HCEC 1CT (cell line): Measurements from ENCODE around the gene PKNOX2.

Source experiments
- DNase-seq: peaks from one replicate; pipeline ENCODE4 v3.0.0-alpha.2; 2017

Gene PKNOX2

DNA sequence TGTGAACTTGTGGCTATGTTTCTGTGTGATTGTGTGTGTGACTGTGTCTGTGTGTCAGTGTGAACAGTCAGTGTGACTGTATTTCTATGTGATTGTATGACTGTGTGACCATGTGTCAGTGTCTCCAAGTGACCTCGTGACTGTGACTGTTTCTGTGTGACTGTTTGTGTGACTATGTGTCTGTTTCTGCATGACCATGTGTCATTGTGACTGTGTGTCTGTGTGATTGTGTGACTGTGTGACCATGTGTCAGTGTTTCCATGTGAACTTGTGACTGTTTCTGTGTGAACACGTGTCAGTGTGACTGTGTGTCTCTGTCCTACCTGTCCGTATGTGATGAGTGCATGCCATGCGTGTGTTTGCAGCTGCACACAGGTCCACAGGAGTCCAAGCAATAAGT, 8.8 kb upstream of the PKNOX2 start:
- DNase-seq = no peak

DNA sequence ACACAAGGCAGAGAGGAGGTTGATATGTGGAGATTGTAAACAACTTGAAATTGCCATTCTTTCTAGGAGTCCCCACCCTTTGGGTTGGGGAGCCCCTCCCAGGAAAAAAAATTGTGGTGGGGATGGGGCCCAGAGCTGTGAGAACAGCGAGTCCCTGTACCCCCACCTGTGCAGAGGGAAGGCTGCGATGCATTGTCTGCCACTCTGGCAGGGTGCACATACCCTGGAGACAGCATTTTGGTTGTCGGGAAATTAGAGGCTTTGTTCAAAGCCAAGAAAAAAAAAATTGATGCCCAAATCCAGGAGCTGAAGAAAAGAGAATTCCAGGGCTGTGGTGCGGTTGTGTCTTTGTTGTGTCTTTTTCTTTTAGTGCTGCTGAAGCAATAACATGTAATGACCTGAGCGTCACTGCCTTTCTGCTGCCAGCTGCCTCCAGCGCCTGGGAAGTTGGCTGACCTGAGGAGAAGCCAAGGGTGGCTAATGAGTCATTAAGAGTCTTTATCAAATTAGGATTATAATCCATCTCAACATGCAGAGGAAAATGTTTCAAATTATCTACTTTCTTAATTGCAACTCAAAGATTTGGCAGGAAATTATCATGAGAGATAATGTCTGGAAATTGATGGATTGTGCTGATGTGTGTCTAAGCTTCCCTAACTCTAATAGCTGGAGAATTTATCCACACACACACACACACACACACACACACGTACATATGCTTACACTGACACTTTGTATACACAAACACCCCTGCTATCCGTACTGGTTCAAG, 8.0 kb upstream of the PKNOX2 start:
- no peak for DNase-seq

DNA sequence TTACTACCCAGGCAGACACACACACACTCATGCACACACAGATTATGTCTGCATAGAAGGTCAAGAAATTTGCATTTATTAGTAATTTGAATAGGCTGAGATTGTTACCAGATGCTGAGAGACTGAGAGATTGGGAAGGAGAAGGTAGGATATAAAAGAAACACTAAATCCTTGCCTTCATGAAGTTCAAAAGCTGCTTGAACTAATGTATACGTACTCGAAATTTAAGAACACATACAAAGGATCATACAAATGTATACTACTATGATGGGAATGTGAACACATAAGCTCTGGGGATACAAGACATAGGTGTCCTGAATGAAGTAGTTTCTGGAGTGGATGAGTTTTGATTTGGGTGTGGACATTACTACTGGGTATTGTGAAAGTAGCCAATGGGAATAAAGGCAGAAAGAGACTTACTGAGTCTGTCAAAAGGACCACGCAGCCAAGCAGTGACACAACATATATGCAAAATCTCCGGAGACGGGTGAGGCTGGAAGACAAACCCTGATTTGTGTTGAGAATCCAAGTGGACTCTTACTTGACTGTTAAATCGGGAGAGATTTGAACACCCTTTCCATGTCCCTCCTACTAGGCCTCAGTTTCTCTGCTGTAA, 7.3 kb upstream of the PKNOX2 start:
- DNase-seq = no peak

DNA sequence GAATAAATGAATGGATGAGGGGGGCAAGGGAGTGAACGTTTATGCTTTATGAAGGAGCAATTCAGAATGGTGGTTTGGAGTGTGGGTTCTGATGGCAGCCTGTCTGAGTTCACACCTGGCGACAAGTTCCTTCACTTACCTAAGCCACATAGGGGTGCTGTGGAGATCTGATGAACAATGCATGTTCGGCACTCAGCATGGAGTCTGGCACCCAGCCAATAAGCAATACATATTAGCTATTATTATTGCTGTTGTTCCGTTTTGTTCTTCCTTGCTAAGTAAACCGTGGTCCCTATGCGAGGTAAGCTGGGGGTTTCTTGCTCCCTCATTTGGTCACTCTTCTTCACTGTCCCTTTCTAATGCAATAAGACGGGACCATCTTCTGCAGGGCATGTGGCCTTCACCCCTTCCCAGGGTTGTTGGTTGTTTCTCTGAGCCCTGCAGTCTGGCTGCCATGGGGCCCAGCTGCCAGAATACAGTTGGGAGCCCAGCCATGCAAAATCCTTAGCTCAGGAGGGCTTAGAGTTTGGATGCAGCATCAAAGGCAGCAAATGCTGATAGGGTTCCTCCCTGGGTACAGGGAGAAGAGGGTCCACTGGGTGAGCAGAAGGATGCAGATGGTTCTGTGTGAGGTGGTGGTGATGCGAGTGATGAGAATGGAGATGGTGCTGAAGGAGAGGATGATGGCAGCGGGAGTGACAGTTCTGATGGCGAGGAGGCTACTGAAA, 6.4 kb upstream of the PKNOX2 start:
- DNase-seq = no peak

DNA sequence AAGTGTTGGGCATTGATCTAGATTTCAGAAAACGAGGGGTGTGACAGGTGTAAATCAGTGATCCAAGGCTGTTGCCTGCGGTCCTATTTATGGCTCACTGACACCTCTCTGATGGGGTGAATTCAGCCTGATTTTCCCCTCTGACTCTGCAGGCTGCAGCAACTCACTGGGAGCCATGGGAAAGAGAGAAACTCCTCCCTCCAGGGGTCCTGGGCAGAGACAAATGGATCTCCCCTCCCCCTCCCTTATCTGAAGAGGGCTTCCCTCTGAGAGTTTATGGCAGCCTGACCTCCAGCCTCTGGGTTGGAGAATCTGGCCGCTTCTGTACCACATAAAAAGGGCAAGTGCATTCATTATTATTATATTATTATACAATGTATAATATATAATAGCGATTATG, 1.8 kb upstream of the PKNOX2 start:
- no peak for DNase-seq

DNA sequence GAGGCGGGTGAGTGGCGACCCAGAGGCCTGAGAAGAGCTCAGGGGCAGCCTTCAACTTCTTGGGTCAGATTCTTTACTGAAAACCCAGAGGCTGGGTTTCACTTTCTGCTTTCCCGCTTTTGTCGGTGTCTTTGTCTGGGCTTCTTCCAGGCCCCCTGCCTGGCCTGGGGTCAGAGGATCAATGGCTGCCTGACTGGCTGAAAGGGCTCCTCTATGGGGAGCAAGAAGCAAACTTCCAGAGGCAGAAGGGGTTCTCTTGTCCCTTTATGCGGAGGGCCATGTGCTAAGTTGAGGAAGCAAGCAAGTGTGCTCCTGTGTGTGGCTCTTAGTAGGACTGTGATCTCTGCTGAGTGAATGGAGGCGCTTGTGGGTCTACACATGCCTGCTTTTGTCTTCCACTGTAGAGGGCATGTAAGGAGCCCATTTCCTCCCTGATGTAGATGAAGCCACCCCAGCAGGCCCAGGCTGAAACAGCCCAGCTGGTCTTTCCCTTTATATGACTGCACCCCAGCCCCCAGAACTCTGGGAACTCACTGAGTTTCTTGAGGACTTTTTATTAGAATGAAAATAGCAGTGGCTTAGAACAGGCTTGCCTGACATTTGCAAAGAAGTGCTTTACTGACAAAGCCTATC, 1.0 kb upstream of the PKNOX2 start:
- DNase-seq = no peak

DNA sequence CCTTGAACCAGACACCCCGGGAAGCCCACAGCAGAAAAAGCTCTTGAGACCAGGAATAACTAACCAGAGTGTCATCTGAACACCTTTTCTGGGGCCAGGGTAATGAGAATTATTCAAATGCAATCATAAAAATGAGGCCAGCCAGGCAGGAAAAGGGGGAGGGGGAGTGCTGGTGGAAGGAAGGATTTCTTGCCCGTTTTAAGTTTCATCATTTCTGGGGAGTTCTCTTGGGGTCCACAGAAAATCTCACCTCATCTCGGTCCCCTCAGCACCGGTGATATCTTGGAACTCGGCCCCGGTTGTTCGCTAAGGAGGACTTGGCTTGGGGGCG, 495 bp upstream of the PKNOX2 start:
- DNase-seq = no peak

DNA sequence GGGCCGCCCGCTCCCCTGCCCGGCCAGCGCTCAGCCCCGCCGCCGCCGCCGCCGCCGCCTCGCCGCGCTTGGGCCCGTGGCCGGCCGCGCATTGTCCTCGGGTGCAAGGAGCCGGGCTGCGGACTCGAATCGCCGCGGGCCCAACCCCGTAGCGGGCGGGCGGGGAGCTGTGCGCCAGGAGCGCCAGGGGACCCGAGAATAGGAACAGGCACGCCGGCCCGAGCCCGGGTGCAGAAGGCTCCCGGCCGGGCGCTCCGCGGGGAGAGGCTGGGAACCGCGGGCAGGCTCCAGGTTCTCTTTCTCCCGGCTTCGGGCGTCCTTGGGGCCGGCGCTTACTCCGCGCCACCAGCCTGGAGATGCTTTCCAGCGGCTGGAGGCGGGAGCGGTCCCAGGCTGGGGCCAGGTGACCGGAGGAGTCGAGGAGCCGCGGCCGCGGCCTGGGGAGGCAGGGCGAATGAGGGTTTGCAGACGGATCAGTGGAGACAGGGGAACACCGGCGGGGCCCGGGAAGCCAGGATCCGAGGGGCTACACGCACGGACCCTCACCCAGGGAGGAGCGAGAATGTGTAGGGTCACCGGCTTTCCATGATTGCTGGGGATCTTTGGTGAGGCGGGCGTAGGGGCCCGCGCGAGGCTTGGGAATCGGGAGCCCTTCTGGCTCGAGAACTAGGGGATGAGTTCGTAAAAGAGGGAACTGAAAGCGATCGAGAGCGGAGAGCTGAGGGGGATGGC, 726 bp downstream of the PKNOX2 start:
- peak; percentile 7 for DNase-seq

DNA sequence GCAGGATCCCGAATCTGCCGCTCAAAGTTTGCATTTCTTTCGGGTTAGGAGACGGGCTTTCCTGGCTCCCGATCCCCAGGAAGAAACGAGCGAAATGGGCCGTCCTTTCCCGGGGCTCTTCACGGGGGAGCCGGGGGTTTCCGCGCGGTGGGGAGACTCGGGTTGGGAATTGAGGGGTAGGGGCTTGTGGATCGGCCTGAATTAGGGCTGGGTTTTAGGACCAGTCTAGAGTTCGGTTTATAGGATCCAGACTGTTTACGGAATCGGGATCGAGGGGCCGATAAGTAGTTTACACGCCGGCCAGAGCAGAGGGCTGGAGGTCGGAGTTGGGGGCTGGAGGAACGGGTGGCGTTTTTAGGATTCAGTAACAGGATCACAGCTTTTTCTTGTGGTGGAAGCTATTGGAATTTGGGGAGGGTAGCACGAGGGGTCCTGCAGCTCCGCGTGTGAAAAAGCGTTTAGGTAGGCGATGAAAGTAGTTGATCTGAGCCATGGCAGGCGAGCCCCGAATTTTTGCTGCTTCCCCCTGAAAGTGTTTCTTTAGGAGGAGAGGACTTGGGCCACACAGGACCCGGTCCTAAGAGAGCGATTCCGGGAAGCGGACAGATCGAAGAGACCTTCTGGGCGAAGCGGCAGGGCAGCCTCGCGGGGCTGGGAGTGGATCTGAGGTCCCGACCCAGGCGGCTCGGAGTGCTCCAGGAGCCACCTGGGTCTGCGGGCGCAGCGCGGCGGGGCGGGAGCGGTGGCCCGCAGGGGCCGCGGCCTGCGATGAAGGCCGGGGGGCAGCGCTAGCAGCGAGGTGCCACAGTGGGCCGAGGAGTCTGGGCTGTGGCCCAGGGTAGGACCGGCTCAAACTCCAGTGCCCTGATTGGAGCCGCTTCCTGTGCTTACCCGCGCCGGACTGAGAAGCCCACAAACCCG, 1.6 kb downstream of the PKNOX2 start:
- DNase-seq = peak; percentile 25

DNA sequence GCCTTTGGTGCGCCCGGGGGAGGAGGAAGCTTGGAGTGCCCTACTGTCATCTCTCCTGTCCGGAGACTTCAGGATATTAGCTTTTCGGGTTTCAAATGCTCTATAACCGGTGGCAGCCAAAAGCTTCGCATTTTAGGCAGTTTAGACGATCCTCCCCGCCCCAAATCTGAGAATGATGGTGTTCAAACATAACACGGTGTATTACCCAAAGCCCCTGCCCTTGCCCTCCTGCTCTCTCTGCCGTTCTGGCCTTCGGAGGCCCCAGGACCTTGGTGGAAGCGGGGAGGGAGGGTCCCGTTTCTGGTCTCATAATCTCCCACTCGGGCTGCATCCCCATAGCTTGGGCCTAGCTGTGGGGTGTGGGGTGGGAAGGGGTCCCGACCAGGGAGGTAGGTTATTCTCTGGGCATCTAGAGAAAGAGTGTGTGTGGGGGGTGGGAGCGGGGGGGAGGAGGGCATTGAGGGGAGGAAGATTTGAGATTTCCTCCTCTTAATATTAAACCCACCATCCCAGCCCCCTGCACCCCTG, 2.3 kb downstream of the PKNOX2 start:
- no peak for DNase-seq

DNA sequence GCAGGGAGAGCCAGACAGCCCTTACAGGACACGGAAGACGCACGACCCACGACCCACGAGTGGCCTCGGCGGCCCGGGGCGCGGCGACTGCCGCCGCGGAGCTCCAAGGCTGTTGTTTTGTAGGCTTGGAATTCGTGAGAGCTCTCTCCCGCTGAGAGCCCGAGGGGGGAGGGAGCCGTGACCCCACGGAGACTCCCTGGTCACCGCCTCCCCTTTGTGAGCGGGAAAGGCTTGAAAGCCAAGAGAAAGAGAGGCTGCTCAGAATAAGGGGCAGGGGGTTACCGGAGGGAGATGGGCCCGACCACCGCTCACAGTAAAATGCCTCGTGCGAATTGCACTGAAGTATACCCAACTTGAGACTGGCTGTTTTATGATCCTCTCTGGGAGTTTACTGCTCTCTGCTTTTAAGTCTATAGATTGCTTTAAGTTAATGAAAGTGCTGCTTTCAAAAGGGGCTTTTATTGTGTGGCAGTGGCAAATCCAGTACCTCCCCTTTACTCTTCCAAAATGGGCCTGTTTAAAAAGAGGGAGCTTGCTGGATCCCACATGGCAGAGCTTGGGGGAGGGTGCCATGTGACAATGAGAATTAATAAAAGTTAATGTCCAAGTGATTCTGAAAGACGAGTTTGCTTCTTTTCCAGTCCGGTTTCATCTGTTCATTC, 2.9 kb downstream of the PKNOX2 start:
- DNase-seq = no peak

DNA sequence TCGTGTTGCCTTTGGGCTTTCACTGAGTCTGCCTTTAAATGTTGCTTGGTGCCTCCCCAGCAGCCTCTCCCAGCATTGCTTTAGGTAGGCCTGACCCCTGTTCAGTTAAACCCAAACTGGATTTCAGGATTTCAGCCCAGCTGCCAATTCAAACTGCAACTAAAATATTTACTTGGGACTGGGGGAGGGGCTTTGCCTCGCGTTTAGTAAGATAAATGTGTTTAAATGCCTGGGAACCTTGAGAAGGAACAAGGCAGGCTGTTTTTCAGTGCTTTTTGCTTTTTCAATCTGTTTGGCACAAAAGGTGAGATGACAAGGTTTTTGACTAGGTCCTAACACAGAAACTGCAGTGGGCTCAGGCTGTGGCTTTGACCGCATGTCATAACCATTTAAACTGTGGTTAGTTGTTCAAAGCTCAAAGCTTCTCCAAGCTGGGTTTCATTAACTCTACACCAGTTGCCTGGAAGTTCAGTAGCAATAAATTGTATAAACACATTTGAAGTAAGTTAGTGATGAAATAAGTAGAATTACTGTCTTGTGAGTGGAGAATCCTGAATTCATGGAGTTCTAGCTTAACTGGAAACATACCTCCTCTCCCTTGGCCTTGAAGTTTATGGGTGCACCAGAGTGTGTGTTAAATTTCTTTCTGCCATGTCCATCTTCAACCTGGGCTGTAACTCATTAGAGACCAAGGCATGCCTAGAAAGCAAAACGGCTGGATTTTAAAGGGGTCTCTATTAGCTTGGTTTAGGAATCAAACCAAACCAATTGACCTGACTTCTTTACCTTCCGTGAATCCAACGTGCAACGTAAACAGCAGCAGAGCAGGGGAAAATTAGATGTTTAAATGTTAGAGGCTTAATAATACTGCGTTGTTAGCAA, 3.6 kb downstream of the PKNOX2 start:
- peak; percentile 29 for DNase-seq

DNA sequence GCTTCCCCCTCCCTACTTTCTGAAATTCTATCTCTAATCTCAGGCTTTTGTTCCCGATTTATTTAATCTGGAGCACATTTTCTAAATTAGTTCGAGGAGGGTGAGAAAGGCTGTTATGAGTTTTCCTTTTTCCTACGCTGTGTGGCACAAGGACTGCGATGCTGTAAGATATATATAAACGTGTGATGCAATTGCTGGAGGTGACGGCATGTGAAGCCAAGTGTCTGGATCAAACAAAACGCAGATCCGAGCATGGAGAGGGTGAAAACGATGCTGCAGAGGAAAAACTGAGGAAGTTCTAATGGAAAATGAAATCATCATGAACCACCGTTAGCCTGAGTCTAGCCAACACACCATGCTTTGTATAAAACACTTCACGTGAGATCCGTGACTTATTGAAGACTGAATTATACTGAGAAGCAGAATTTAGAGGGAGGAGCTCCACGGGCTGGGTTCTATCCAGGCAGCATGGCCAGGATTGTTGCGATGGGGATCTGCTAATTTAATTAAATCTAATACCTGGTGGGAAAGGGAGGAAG, 4.4 kb downstream of the PKNOX2 start:
- DNase-seq = no peak

DNA sequence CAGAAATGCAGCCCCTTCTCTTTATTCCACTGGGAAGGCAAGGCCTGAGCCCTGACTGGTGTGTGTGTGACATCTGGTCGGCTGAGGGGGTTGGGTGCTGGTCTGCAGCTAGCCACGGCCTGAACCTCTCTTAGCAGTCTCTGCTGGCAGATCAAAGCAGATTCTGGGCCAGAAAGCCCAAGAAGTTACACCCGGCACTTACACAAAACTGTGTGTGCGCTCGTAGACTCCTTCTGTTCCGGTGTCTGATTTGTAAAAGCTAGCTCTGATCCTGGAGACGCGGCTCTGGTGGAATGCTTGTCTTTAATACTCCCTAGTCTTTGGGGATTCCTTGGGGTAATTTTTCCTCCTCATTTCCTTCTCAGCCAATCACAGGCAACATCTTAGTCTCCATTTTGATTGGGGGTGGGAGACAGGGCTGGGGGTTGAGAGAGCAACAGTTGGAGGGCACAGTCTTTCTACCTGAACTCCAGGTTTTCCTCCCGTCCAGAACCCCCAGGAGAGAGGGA, 5.5 kb downstream of the PKNOX2 start:
- no peak for DNase-seq

DNA sequence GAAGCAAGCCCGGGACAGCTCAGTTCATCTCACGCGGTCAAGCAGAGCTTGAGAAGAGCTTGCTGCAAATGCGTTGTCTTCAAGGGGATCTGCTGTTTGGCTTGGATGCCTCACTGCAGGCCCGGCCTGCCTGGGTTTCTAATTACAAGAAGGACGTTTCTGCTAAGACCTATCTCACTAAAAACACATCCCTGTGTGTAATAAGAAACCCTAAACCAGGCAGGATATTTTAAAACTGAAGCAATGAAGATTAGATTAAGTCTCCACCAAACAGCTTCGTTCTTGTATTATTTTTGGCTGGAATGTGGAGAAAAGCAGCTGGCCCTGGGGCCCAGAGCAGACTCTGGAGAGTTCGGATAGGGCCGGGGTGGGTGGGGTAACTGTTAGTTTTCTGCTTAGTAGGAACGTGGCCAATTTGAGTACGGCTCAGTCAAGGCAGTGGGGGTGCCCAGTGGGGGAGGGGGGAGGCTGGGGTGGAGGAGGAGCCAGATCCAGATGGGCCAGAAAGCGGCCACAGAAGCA, 6.0 kb downstream of the PKNOX2 start:
- no peak for DNase-seq

DNA sequence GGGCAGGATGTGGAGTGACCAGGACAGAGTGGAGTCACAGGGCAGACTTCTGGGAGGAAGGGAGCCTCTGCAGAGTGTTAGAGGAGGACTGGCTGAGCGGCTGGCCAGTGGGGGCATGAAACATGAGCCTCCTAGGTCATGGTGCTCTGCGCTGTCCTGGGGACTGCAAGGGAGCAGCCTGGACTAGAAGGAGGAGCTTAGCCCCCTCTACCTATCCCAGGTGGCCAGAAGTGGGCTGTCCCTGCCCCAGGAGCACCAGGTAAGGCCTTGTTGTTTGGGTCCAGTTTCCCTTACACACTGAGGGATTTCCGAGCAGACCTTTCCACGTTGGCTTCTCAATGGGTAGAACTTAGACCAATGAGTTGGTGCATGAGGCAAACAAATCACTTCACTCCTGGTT, 7.4 kb downstream of the PKNOX2 start:
- no peak for DNase-seq

DNA sequence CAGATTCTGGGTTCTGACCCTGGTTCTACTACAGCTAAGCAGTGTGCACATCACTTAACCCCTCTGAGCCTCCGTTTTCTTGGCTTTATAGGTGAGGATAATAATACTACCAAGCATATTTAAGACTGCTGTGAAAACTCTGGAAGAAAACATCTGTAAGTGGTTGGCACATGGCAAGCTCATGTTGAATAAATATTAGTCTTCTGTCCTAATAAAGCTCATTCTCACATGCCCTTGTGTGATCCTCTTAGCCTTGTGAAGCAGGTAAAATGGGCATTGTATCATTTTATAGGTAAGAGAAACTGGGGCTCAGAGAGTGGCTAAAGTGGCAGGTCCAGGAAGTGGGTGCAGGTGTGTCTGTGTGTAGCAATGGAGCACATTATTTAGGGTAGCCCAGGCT, 8.5 kb downstream of the PKNOX2 start:
- no peak for DNase-seq

DNA sequence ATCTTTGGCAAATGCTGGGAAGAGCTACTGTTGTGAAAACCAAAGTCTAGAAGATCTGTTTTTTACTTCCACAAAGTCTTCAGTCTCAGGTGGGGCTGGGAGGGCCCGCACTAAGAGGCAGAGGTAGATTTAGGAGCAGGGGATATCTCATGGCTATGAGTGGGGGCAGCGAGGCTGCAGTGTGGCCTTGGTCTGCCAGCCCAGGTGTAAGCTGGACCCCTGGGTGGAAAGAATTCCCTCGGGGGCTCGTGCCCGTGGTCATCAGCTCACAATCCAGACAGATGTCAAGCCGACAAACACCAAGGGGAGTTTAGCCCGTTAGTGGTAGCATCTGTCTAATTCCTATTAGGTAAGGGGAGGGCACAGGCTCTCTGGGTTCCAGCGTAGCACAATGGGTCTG, 9.0 kb downstream of the PKNOX2 start:
- no peak for DNase-seq

DNA sequence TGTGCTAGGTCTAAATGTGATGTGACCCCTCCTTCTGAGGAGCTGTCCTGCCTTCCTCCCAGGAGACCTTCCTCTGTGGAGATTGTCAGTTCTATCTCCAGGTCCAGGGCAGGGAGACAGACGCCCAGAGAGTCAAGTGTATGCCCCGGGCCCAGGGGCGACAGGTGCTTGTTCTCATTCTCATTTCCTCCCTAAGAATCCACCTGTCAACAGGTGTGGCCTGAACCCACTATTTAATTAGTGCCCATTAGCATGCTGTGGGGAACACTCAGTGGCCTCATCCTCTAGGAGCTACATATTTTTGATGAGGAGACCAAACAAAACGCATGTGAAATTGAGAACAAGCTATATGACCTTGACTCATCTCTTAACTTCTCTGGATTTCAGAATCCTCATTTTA, 9.5 kb downstream of the PKNOX2 start:
- no peak for DNase-seq
